ENCODE measurements around the gene CFAP210. TPM values are rescaled to one million over a fixed set of nuclear protein-coding genes. Genes with fewer than 3 reads are reported as not detected.
A peak's percentile ranks its signal among the peaks of the same experiment; 100 is the strongest.

CFAP210 gene
- total RNA-seq, 1 donor from 2014 or later: 1.4 TPM

GRCh38 chr2:169716238-169716886, 22.2 kb upstream of the CFAP210 start:
- Mint-ChIP-seq H3K27me3 (no peaks in the 10 kb centered on the region), H3K36me3 (peaks cover 5% of the 10 kb centered on the region), H3K9me3 (no peaks in the 10 kb centered on the region), H3K27ac (no peak overlapping the region), H3K4me1 (ENCODE audit: unreplicated experiment) (peaks cover 19% of the 10 kb centered on the region), H3K4me3 (peak overlapping the region; percentile 72)
- no peak for DNase-seq (ENCODE audit: extremely low spot score, unreplicated experiment)
- no peak for TF ChIP-seq CTCF (conservative IDR thresholded peaks at IDR 0.05)

- Mint-ChIP-seq H3K27ac (peak overlapping the region; percentile 41), H3K9me3 (no peaks in the 10 kb centered on the region), H3K4me3 (peak overlapping the region; percentile 72), H3K27me3 (no peaks in the 10 kb centered on the region), H3K4me1 (ENCODE audit: unreplicated experiment) (peaks cover 19% of the 10 kb centered on the region), H3K36me3 (peaks cover 5% of the 10 kb centered on the region)
- TF ChIP-seq CTCF (conservative IDR thresholded peaks at IDR 0.05): no peak
- DNase-seq (ENCODE audit: extremely low spot score, unreplicated experiment): no peak
Observed at GRCh38 chr2:169715379-169716237, 21.4 kb upstream of the CFAP210 start.

- no peaks in the 10 kb centered on the region for H3K9me3 Mint-ChIP-seq
- no peak overlapping the region for H3K27ac Mint-ChIP-seq
- H3K36me3 Mint-ChIP-seq: peaks cover 5% of the 10 kb centered on the region
- peaks cover 19% of the 10 kb centered on the region for H3K4me1 Mint-ChIP-seq (ENCODE audit: unreplicated experiment)
- no peaks in the 10 kb centered on the region for H3K27me3 Mint-ChIP-seq
- no peak overlapping the region for H3K4me3 Mint-ChIP-seq
- DNase-seq (ENCODE audit: extremely low spot score, unreplicated experiment): no peak
- no peak for TF ChIP-seq CTCF (conservative IDR thresholded peaks at IDR 0.05)
Observed at GRCh38 chr2:169714699-169715098, 20.5 kb upstream of the CFAP210 start.

- Mint-ChIP-seq H3K36me3 (peaks cover 5% of the 10 kb centered on the region), H3K27me3 (no peaks in the 10 kb centered on the region), H3K4me1 (ENCODE audit: unreplicated experiment) (peaks cover 19% of the 10 kb centered on the region), H3K9me3 (no peaks in the 10 kb centered on the region), H3K4me3 (no peak overlapping the region), H3K27ac (no peak overlapping the region)
- no peak for DNase-seq (ENCODE audit: extremely low spot score, unreplicated experiment)
- no peak for TF ChIP-seq CTCF (conservative IDR thresholded peaks at IDR 0.05)
Observed at GRCh38 chr2:169713331-169713730, 19.1 kb upstream of the CFAP210 start.

- DNase-seq (ENCODE audit: extremely low spot score, unreplicated experiment): no peak
- Mint-ChIP-seq H3K4me1 (ENCODE audit: unreplicated experiment) (peaks cover 19% of the 10 kb centered on the region), H3K36me3 (peaks cover 5% of the 10 kb centered on the region), H3K27me3 (no peaks in the 10 kb centered on the region), H3K9me3 (no peaks in the 10 kb centered on the region), H3K27ac (no peak overlapping the region), H3K4me3 (no peak overlapping the region)
- no peak for TF ChIP-seq CTCF (conservative IDR thresholded peaks at IDR 0.05)
Observed at GRCh38 chr2:169712791-169713227, 18.6 kb upstream of the CFAP210 start.

All from type B pancreatic cell (in vitro differentiated cells).